CD4-positive, alpha-beta T cell treated with Interleukin-21 for 1 hour (primary cell): Measurements from ENCODE around the gene PRELP.
"Not testable (repeated sequence)": the region's sequence is repeated elsewhere in the genome, so short reads cannot be mapped to it uniquely, and the experiment has no call there.

Experiments
- DNase-seq: peaks from one replicate; pipeline ENCODE4 v3.0.0-alpha.2; 2020

Gene PRELP

GRCh38 chr1:203509135-203509534, 33.5 kb downstream of the PRELP start:
- DNase-seq, result no peak

- no peak for DNase-seq
Measured at GRCh38 chr1:203511513-203511912, 35.9 kb downstream of the PRELP start.

- no peak for DNase-seq
Measured at GRCh38 chr1:203511930-203512329, 36.3 kb downstream of the PRELP start.

GRCh38 chr1:203512517-203512847, 36.9 kb downstream of the PRELP start:
- DNase-seq, result no peak

- peak; percentile 14 for DNase-seq
Measured at GRCh38 chr1:203512848-203513584, 37.4 kb downstream of the PRELP start.

- DNase-seq, result no peak
Measured at GRCh38 chr1:203513585-203514031, 38.0 kb downstream of the PRELP start.

- no peak for DNase-seq
Measured at GRCh38 chr1:203516184-203516583, 40.6 kb downstream of the PRELP start.

GRCh38 chr1:203516906-203517305, 41.3 kb downstream of the PRELP start:
- no peak for DNase-seq

GRCh38 chr1:203517426-203518110, 42.0 kb downstream of the PRELP start:
- DNase-seq, result no peak

- not testable (repeated sequence) for DNase-seq
Measured at GRCh38 chr1:203518139-203518538, 42.5 kb downstream of the PRELP start.

- DNase-seq, result no peak
Measured at GRCh38 chr1:203518541-203518940, 42.9 kb downstream of the PRELP start.

- no peak for DNase-seq
Measured at GRCh38 chr1:203519053-203519840, 43.6 kb downstream of the PRELP start.

- DNase-seq, result no peak
Measured at GRCh38 chr1:203519896-203520295, 44.3 kb downstream of the PRELP start.

- no peak for DNase-seq
Measured at GRCh38 chr1:203520315-203520714, 44.7 kb downstream of the PRELP start.

- DNase-seq, result no peak
Measured at GRCh38 chr1:203521074-203521794, 45.6 kb downstream of the PRELP start.

GRCh38 chr1:203521812-203522211, 46.2 kb downstream of the PRELP start:
- no peak for DNase-seq

- no peak for DNase-seq
Measured at GRCh38 chr1:203522237-203522636, 46.6 kb downstream of the PRELP start.

- DNase-seq, result no peak
Measured at GRCh38 chr1:203523667-203524066, 48.1 kb downstream of the PRELP start.

GRCh38 chr1:203524152-203524551, 48.5 kb downstream of the PRELP start:
- no peak for DNase-seq

- DNase-seq, result no peak
Measured at GRCh38 chr1:203524824-203525223, 49.2 kb downstream of the PRELP start.

- DNase-seq, result no peak
Measured at GRCh38 chr1:203525685-203526084, 50.1 kb downstream of the PRELP start.

- no peak for DNase-seq
Measured at GRCh38 chr1:203526130-203526529, 50.5 kb downstream of the PRELP start.

GRCh38 chr1:203526572-203526971, 51.0 kb downstream of the PRELP start:
- DNase-seq, result no peak
